ENCODE results near the gene SLC25A34. TPM values are rescaled to one million over a fixed set of nuclear protein-coding genes. Genes with fewer than 3 reads are reported as not detected.

Gene SLC25A34
- total RNA-seq, 2 experiments from 2014 or later = 1.9 to 2.8 TPM

GRCh38 chr1:15731735-15732685 is 4.0 kb upstream of the SLC25A34 start:
- Histone ChIP-seq H3K4me3 (ENCODE audit: low read length) (no peak overlapping the region), H3K27ac (ENCODE audit: low read depth in 1 of 2, low read length in 2 of 2) (no peak overlapping the region), H3K27me3 (ENCODE audit: control insufficient read depth in 1 of 2, insufficient read depth in 2 of 2, low read length in 2 of 2) (no peaks in the 10 kb centered on the region), H3K36me3 (ENCODE audit: insufficient read depth, low read length) (peaks cover 59% of the 10 kb centered on the region), H3K9me3 (ENCODE audit: control insufficient read depth in 1 of 2, insufficient read depth in 1 of 2, low read length in 2 of 2) (no peaks in the 10 kb centered on the region), H3K4me1 (ENCODE audit: insufficient read depth, low read length) (no peaks in the 10 kb centered on the region)
- ATAC-seq (ENCODE audit: poor library complexity) = no peak
- ChIA-PET CTCF (no interaction called here), POLR2A (no interaction called here)
- peak in 1 of 14 experiments; percentile 19 for DNase-seq
- Mint-ChIP-seq H3K27ac (no peak overlapping the region), H3K27me3 (no peaks in the 10 kb centered on the region), H3K36me3 (ENCODE audit: low read depth) (peaks cover 43% of the 10 kb centered on the region), H3K4me1 (ENCODE audit: low read depth) (no peaks in the 10 kb centered on the region), H3K9me3 (no peaks in the 10 kb centered on the region), H3K4me3 (no peak overlapping the region)
- TF ChIP-seq, protein P1, sequence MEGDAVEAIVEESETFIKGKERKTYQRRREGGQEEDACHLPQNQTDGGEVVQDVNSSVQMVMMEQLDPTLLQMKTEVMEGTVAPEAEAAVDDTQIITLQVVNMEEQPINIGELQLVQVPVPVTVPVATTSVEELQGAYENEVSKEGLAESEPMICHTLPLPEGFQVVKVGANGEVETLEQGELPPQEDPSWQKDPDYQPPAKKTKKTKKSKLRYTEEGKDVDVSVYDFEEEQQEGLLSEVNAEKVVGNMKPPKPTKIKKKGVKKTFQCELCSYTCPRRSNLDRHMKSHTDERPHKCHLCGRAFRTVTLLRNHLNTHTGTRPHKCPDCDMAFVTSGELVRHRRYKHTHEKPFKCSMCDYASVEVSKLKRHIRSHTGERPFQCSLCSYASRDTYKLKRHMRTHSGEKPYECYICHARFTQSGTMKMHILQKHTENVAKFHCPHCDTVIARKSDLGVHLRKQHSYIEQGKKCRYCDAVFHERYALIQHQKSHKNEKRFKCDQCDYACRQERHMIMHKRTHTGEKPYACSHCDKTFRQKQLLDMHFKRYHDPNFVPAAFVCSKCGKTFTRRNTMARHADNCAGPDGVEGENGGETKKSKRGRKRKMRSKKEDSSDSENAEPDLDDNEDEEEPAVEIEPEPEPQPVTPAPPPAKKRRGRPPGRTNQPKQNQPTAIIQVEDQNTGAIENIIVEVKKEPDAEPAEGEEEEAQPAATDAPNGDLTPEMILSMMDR (IDR thresholded peaks at IDR 0.05) = no peak
- intact Hi-C loops (cut with DNase I, micrococcal nuclease) = no loop called here

DNA sequence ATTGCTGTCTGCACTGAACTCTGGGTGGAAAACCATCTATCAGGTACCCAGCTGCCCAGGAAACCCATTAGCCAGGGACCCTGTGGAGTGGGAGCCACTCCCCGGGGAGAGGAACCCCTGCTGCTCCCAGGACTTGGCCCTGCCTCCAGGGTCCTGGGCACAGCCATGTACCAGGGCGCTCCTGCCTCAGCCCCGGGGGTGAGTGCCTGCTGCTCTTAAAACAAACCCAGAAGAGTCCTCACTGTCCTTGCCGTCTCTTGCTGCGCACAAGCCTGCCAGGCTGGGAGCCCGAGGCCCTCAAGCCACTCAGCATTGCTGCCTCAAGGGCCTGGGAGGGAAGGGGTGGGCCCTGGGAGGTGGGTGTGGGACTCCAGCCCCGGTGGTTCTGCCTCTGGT is 3.4 kb upstream of the SLC25A34 start:
- H3K4me1 Mint-ChIP-seq (ENCODE audit: low read depth) = no peaks in the 10 kb centered on the region
- no peaks in the 10 kb centered on the region for H3K9me3 Mint-ChIP-seq
- ChIA-PET POLR2A (no interaction called here), CTCF (no interaction called here)
- TF ChIP-seq, protein P1 (IDR thresholded peaks at IDR 0.05) = no peak
- no peak overlapping the region for H3K4me3 Mint-ChIP-seq
- peaks cover 38% of the 10 kb centered on the region for H3K36me3 Mint-ChIP-seq (ENCODE audit: low read depth)
- DNase-seq (no peak), ATAC-seq (ENCODE audit: poor library complexity) (no peak)
- no peaks in the 10 kb centered on the region for H3K4me1 ChIP-seq (ENCODE audit: insufficient read depth, low read length)
- intact Hi-C loops (cut with DNase I, micrococcal nuclease) = no loop called here
- no peaks in the 10 kb centered on the region for H3K27me3 ChIP-seq (ENCODE audit: control insufficient read depth in 1 of 2, insufficient read depth in 2 of 2, low read length in 2 of 2)
- no peaks in the 10 kb centered on the region for H3K9me3 ChIP-seq (ENCODE audit: control insufficient read depth in 1 of 2, insufficient read depth in 1 of 2, low read length in 2 of 2)
- H3K4me3 ChIP-seq (ENCODE audit: low read length) = no peak overlapping the region
- no peak overlapping the region for H3K27ac ChIP-seq (ENCODE audit: low read depth in 1 of 2, low read length in 2 of 2)
- no peaks in the 10 kb centered on the region for H3K27me3 Mint-ChIP-seq
- H3K36me3 ChIP-seq (ENCODE audit: insufficient read depth, low read length) = peaks cover 52% of the 10 kb centered on the region
- H3K27ac Mint-ChIP-seq = no peak overlapping the region

GRCh38 chr1:15733218-15733725 is 2.8 kb upstream of the SLC25A34 start:
- intact Hi-C loops (cut with DNase I, micrococcal nuclease) = no loop called here
- no peak for DNase-seq
- ATAC-seq (ENCODE audit: poor library complexity) = no peak
- H3K27ac ChIP-seq (ENCODE audit: low read depth in 1 of 2, low read length in 2 of 2) = no peak overlapping the region
- Mint-ChIP-seq H3K36me3 (ENCODE audit: low read depth) (peaks cover 33% of the 10 kb centered on the region), H3K9me3 (no peaks in the 10 kb centered on the region), H3K4me1 (ENCODE audit: low read depth) (no peaks in the 10 kb centered on the region), H3K4me3 (no peak overlapping the region), H3K27me3 (no peaks in the 10 kb centered on the region), H3K27ac (no peak overlapping the region)
- no peaks in the 10 kb centered on the region for H3K4me1 ChIP-seq (ENCODE audit: insufficient read depth, low read length)
- no peak overlapping the region for H3K4me3 ChIP-seq (ENCODE audit: low read length)
- TF ChIP-seq, protein P1 (IDR thresholded peaks at IDR 0.05) = no peak
- CTCF ChIA-PET = no interaction called here
- H3K36me3 ChIP-seq (ENCODE audit: insufficient read depth, low read length) = peaks cover 46% of the 10 kb centered on the region
- POLR2A ChIA-PET = no interaction called here
- no peaks in the 10 kb centered on the region for H3K9me3 ChIP-seq (ENCODE audit: control insufficient read depth in 1 of 2, insufficient read depth in 1 of 2, low read length in 2 of 2)
- no peaks in the 10 kb centered on the region for H3K27me3 ChIP-seq (ENCODE audit: control insufficient read depth in 1 of 2, insufficient read depth in 2 of 2, low read length in 2 of 2)

All from CD4-positive, alpha-beta T cell (primary cell).